Measurements from ENCODE around the gene GBA2. TPM values are rescaled to one million over a fixed set of nuclear protein-coding genes. Genes with fewer than 3 reads are reported as not detected.

The GBA2 gene
- polyA plus RNA-seq, 1 of the 3 experiments (the other 2 are of a cell fraction): 71.5 TPM

DNA sequence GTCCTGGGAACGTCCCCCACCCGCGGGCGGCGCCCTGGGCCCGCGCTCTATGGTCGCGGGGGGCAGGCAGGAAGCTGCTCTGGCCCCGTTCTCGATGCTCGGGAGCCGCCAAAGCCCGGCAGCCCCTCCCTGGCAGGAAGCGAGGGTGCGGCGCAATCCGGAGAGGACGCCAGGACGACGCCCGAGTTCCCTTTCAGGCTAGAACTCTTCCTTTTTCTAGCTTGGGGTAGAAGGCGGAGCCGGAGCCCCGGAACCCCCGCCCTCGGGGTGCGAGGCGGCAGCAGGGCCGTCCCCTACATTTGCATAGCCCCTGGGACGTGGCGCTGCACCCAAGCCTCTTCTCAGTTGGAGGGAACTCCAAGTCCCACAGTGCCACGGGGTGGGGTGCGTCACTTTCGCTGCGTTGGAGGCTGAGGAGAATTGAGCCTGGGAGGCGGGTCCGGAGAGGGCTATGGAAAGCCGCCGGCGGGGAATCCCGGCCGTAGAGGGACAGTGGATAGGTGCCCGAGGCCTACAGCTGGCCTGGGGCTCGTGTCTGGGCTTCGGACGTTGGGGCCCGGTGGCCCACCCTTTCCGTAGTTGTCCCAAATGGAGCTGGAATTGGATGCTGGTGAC is 16.7 kb downstream of the GBA2 start, which contains the start of the genes CREB3 and TLN1 (continued):
- TF ChIP-seq CTCF (IDR thresholded peaks at IDR 0.05): peak; percentile 22; the same call in 1 of the 2 replicates
- no peak for TF ChIP-seq NFIC (IDR thresholded peaks at IDR 0.05; ENCODE audit: borderline replicate concordance)
- TF ChIP-seq RAD21 (IDR thresholded peaks at IDR 0.05; ENCODE audit: low read length): no peak
- peak; percentile 94 for TF ChIP-seq GABPA (IDR thresholded peaks at IDR 0.05; ENCODE audit: low read depth)
- TF ChIP-seq RFX5 (IDR thresholded peaks at IDR 0.05; ENCODE audit: low read length): peak; percentile 32; the same call in 1 of the 2 replicates
- no peak for TF ChIP-seq EZH2phosphoT487 (IDR thresholded peaks at IDR 0.05; ENCODE audit: borderline replicate concordance, low read depth)
- TF ChIP-seq, protein P1, sequence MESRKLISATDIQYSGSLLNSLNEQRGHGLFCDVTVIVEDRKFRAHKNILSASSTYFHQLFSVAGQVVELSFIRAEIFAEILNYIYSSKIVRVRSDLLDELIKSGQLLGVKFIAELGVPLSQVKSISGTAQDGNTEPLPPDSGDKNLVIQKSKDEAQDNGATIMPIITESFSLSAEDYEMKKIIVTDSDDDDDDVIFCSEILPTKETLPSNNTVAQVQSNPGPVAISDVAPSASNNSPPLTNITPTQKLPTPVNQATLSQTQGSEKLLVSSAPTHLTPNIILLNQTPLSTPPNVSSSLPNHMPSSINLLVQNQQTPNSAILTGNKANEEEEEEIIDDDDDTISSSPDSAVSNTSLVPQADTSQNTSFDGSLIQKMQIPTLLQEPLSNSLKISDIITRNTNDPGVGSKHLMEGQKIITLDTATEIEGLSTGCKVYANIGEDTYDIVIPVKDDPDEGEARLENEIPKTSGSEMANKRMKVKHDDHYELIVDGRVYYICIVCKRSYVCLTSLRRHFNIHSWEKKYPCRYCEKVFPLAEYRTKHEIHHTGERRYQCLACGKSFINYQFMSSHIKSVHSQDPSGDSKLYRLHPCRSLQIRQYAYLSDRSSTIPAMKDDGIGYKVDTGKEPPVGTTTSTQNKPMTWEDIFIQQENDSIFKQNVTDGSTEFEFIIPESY (IDR thresholded peaks at IDR 0.05; ENCODE audit: borderline replicate concordance, low read depth): no peak; the same call in 1 of the 2 replicates
- TF ChIP-seq, protein P2, sequence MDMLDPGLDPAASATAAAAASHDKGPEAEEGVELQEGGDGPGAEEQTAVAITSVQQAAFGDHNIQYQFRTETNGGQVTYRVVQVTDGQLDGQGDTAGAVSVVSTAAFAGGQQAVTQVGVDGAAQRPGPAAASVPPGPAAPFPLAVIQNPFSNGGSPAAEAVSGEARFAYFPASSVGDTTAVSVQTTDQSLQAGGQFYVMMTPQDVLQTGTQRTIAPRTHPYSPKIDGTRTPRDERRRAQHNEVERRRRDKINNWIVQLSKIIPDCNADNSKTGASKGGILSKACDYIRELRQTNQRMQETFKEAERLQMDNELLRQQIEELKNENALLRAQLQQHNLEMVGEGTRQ (IDR thresholded peaks at IDR 0.05; ENCODE audit: borderline replicate concordance, low read depth, low read length): no peak
- TF ChIP-seq MAX (IDR thresholded peaks at IDR 0.05; ENCODE audit: low read depth): peak; percentile 81
- peak; percentile 90 for TF ChIP-seq ELF1 (IDR thresholded peaks at IDR 0.05)
- 0 out of 2 replicates have a peak, but pooled peaks have one; percentile 20 for TF ChIP-seq FOXJ3 (CRISPR knock-in tag; IDR thresholded peaks at IDR 0.05)
- TF ChIP-seq, protein P3, sequence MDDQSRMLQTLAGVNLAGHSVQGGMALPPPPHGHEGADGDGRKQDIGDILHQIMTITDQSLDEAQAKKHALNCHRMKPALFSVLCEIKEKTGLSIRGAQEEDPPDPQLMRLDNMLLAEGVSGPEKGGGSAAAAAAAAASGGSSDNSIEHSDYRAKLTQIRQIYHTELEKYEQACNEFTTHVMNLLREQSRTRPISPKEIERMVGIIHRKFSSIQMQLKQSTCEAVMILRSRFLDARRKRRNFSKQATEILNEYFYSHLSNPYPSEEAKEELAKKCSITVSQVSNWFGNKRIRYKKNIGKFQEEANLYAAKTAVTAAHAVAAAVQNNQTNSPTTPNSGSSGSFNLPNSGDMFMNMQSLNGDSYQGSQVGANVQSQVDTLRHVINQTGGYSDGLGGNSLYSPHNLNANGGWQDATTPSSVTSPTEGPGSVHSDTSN (IDR thresholded peaks at IDR 0.05): no peak; the same call in 1 of the 2 replicates
- TF ChIP-seq MXI1 (IDR thresholded peaks at IDR 0.05; ENCODE audit: low read depth, low read length): no peak
- peak in 1 of 2 experiments; percentile 62; a peak in 1 of 4 replicates for TF ChIP-seq EP300 (IDR thresholded peaks at IDR 0.05; ENCODE audit: borderline replicate concordance in 1 of 2, low read depth in 1 of 2, low read length in 1 of 2)
- peak; percentile 82 for TF ChIP-seq SIN3A (IDR thresholded peaks at IDR 0.05; ENCODE audit: borderline replicate concordance, low read depth, low read length)
- peak; percentile 59; the same call in 1 of the 2 replicates for TF ChIP-seq POLR2AphosphoS5 (IDR thresholded peaks at IDR 0.05; ENCODE audit: low read depth, low read length)
- TF ChIP-seq, protein P4, sequence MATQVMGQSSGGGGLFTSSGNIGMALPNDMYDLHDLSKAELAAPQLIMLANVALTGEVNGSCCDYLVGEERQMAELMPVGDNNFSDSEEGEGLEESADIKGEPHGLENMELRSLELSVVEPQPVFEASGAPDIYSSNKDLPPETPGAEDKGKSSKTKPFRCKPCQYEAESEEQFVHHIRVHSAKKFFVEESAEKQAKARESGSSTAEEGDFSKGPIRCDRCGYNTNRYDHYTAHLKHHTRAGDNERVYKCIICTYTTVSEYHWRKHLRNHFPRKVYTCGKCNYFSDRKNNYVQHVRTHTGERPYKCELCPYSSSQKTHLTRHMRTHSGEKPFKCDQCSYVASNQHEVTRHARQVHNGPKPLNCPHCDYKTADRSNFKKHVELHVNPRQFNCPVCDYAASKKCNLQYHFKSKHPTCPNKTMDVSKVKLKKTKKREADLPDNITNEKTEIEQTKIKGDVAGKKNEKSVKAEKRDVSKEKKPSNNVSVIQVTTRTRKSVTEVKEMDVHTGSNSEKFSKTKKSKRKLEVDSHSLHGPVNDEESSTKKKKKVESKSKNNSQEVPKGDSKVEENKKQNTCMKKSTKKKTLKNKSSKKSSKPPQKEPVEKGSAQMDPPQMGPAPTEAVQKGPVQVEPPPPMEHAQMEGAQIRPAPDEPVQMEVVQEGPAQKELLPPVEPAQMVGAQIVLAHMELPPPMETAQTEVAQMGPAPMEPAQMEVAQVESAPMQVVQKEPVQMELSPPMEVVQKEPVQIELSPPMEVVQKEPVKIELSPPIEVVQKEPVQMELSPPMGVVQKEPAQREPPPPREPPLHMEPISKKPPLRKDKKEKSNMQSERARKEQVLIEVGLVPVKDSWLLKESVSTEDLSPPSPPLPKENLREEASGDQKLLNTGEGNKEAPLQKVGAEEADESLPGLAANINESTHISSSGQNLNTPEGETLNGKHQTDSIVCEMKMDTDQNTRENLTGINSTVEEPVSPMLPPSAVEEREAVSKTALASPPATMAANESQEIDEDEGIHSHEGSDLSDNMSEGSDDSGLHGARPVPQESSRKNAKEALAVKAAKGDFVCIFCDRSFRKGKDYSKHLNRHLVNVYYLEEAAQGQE (IDR thresholded peaks at IDR 0.05; ENCODE audit: low read depth, low read length): no peak
- TF ChIP-seq TAF1 (IDR thresholded peaks at IDR 0.05; ENCODE audit: borderline replicate concordance, low read depth, low read length): peak; percentile 86

All from SK-N-SH (cell line).